HEK293 (cell line): ENCODE results near the gene SYNJ1.

Source experiments
- CTCF ChIA-PET: fragments of 350-600 bp; formaldehyde crosslinking; extraction: SDS; loops from one replicate; lab custom pipeline; 2021; ENCODE audit warnings: antibody characterized with exemption; lab: Yijun Ruan, JAX
- POLR2A ChIA-PET: fragments of 300-600 bp; formaldehyde crosslinking; extraction: SDS; loops from one replicate; lab custom pipeline; 2020; ENCODE audit warnings: antibody characterized with exemption, inconsistent platforms; lab: Yijun Ruan, JAX
- H3K27ac ChIP-seq: fragments of 200-500 bp; sonication (Bioruptor generic); 2 replicates; pipeline ENCODE4 v1.5.1; 2014; ENCODE audit warnings: low read depth, low read length, control low read depth, inconsistent platforms; ENCODE audit errors: extremely low read depth
- H3K36me3 ChIP-seq, 2 experiments: fragments of 200-500 bp in 1 of 2; sonication (Bioruptor generic) in 1 of 2; 1 replicate in 1 of 2; 2 replicates in 1 of 2; pipeline ENCODE4 v1.5.1; 2014 to 2017; ENCODE audit warnings: inconsistent platforms in 2 of 2, low read length in 2 of 2; ENCODE audit not compliant: control insufficient read depth in 2 of 2, insufficient read depth in 1 of 2
- H3K4me1 ChIP-seq: fragments of 200-500 bp; sonication (Bioruptor generic); 2 replicates; pipeline ENCODE4 v1.5.1; 2014; ENCODE audit warnings: mild to moderate bottlenecking, low read length, inconsistent platforms; ENCODE audit not compliant: control insufficient read depth, insufficient read depth
- H3K4me3 ChIP-seq: 2 replicates; pipeline ENCODE4 v1.5.1; 2011; ENCODE audit warnings: low read depth, mild to moderate bottlenecking, control low read depth, low read length, moderate library complexity
- H3K9me3 ChIP-seq: fragments of 200-500 bp; sonication (Bioruptor generic); 2 replicates; pipeline ENCODE4 v1.5.1; 2014; ENCODE audit warnings: low read depth, low read length, inconsistent platforms; ENCODE audit not compliant: control insufficient read depth, insufficient read depth
- FEZF1 ChIP-seq: fragments of 450-650 bp; formaldehyde crosslinking; IDR thresholded peaks from 2 replicates; pipeline ENCODE4 v1.5.1; 2016; ENCODE audit warnings: missing biosample characterization, missing genetic modification characterization
- GLIS1 ChIP-seq: fragments of 450-650 bp; formaldehyde crosslinking; IDR thresholded peaks from 2 replicates; pipeline ENCODE4 v1.5.1; 2016; ENCODE audit warnings: missing biosample characterization, missing genetic modification characterization
- MZF1 ChIP-seq: fragments of 450-650 bp; formaldehyde crosslinking; IDR thresholded peaks from 2 replicates; pipeline ENCODE4 v1.5.1; 2017; ENCODE audit warnings: missing biosample characterization, missing genetic modification characterization, borderline replicate concordance
- PRDM6 ChIP-seq: fragments of 450-650 bp; formaldehyde crosslinking; IDR thresholded peaks from 2 replicates; pipeline ENCODE4 v1.5.1; 2017; ENCODE audit warnings: missing biosample characterization, missing genetic modification characterization
- SETDB1 ChIP-seq: IDR thresholded peaks from one replicate; pipeline ENCODE4 v1.6.1; 2017; ENCODE audit warnings: mild to moderate bottlenecking, low read length, moderate library complexity, mixed read lengths; ENCODE audit not compliant: insufficient read length
- TCF7L2 ChIP-seq: IDR thresholded peaks from 2 replicates; pipeline ENCODE4 v1.6.1; 2011; ENCODE audit warnings: low read depth, mild to moderate bottlenecking, inconsistent platforms, low read length, moderate library complexity, borderline replicate concordance
- WT1 ChIP-seq: fragments of 450-650 bp; formaldehyde crosslinking; IDR thresholded peaks from 2 replicates; pipeline ENCODE4 v1.5.1; 2016; ENCODE audit warnings: missing biosample characterization, missing genetic modification characterization
- ZNF112 ChIP-seq: fragments of 450-650 bp; formaldehyde crosslinking; IDR thresholded peaks from 2 replicates; pipeline ENCODE4 v1.5.0; 2017; ENCODE audit warnings: missing biosample characterization, missing genetic modification characterization
- ZNF114 ChIP-seq: fragments of 450-650 bp; formaldehyde crosslinking; IDR thresholded peaks from 2 replicates; pipeline ENCODE4 v1.5.0; 2017; ENCODE audit warnings: missing biosample characterization, missing genetic modification characterization
- ZNF16 ChIP-seq: fragments of 450-650 bp; formaldehyde crosslinking; IDR thresholded peaks from 2 replicates; pipeline ENCODE4 v1.5.1; 2016; ENCODE audit warnings: low read depth, missing biosample characterization, missing genetic modification characterization
- ZNF174 ChIP-seq: fragments of 450-650 bp; formaldehyde crosslinking; IDR thresholded peaks from 2 replicates; pipeline ENCODE4 v1.5.0; 2017; ENCODE audit warnings: missing biosample characterization, mild to moderate bottlenecking, missing genetic modification characterization
- ZNF223 ChIP-seq: fragments of 450-650 bp; formaldehyde crosslinking; IDR thresholded peaks from 2 replicates; pipeline ENCODE4 v1.5.1; 2016; ENCODE audit warnings: missing biosample characterization, missing genetic modification characterization
- ZNF350 ChIP-seq: fragments of 450-650 bp; formaldehyde crosslinking; IDR thresholded peaks from 2 replicates; pipeline ENCODE4 v1.5.0; 2017; ENCODE audit warnings: missing biosample characterization, mild to moderate bottlenecking, missing genetic modification characterization
- ZNF394 ChIP-seq: fragments of 450-650 bp; formaldehyde crosslinking; IDR thresholded peaks from 2 replicates; pipeline ENCODE4 v1.5.1; 2016; ENCODE audit warnings: missing biosample characterization, missing genetic modification characterization, mild to moderate bottlenecking, moderate library complexity, borderline replicate concordance
- ZNF398 ChIP-seq: fragments of 450-650 bp; formaldehyde crosslinking; IDR thresholded peaks from 2 replicates; pipeline ENCODE4 v1.5.1; 2017; ENCODE audit warnings: missing biosample characterization, missing genetic modification characterization
- ZNF48 ChIP-seq: fragments of 450-650 bp; formaldehyde crosslinking; IDR thresholded peaks from 2 replicates; pipeline ENCODE4 v1.5.1; 2016; ENCODE audit warnings: missing biosample characterization, missing genetic modification characterization
- ZNF549 ChIP-seq: fragments of 450-650 bp; IDR thresholded peaks from 2 replicates; pipeline ENCODE4 v1.5.1; 2018; ENCODE audit warnings: missing biosample characterization, missing genetic modification characterization, mild to moderate bottlenecking, inconsistent platforms, moderate library complexity
- ZNF555 ChIP-seq: fragments of 450-650 bp; formaldehyde crosslinking; conservative IDR thresholded peaks from 2 replicates; pipeline ENCODE4 v1.5.1; 2017; ENCODE audit warnings: missing biosample characterization, mild to moderate bottlenecking, missing genetic modification characterization, inconsistent platforms
- ZNF707 ChIP-seq: fragments of 450-650 bp; formaldehyde crosslinking; IDR thresholded peaks from 2 replicates; pipeline ENCODE4 v1.5.1; 2016; ENCODE audit warnings: missing biosample characterization, missing genetic modification characterization
- ZSCAN4 ChIP-seq: fragments of 450-650 bp; formaldehyde crosslinking; IDR thresholded peaks from 2 replicates; pipeline ENCODE4 v1.5.1; 2017; ENCODE audit warnings: missing biosample characterization, missing genetic modification characterization

The SYNJ1 gene

GRCh38 chr21:32748529-32748928 is 20.7 kb upstream of the SYNJ1 start:
- no peaks in the 10 kb centered on the region for H3K9me3 ChIP-seq
- no peak overlapping the region for H3K27ac ChIP-seq
- ChIA-PET POLR2A (interaction anchor here (1.3 kb wide), 1 partner anchor 20 kb away, joined by 5 read pairs; the partner anchor contains the start of gene SYNJ1), CTCF (interaction anchor here (0.7 to 0.9 kb wide), 3 partner anchors 16 to 857 kb away, joined by 3 to 5 read pairs (median 3); partner anchors contain the start of gene PAXBP1)
- TF ChIP-seq PRDM6 (tag by site-specific recombination) (peak; percentile 69), TCF7L2 (0 out of 2 replicates have a peak, but pooled peaks have one; percentile 44), ZNF549 (no peak), GLIS1 (tag by site-specific recombination) (0 out of 2 replicates have a peak, but pooled peaks have one; percentile 10)
- no peak overlapping the region for H3K4me3 ChIP-seq
- H3K36me3 ChIP-seq, result peaks cover 89 to 92% of the 10 kb centered on the region in 2 experiments
- peaks cover 5% of the 10 kb centered on the region; the same call in 1 of the 2 replicates for H3K4me1 ChIP-seq

- POLR2A ChIA-PET, result interaction anchor here (0.7 to 1.5 kb wide), 3 partner anchors 19 to 65 kb away, joined by 3 to 7 read pairs (median 5); partner anchors contain the start of genes PAXBP1 and SYNJ1
- no peak overlapping the region for H3K4me3 ChIP-seq
- no peak overlapping the region for H3K27ac ChIP-seq
- peaks cover 5% of the 10 kb centered on the region; the same call in 1 of the 2 replicates for H3K4me1 ChIP-seq
- CTCF ChIA-PET, result interaction anchor here (0.8 kb wide), 1 partner anchor 10 kb away, joined by 3 read pairs; no protein-coding TSS in a partner anchor
- peaks cover 90 to 99% of the 10 kb centered on the region in 2 experiments for H3K36me3 ChIP-seq
- TF ChIP-seq MZF1 (no peak), ZNF350 (tag by site-specific recombination) (no peak), ZNF48 (tag by site-specific recombination) (no peak), SETDB1 (no peak), ZNF394 (tag by site-specific recombination) (no peak), ZSCAN4 (no peak), ZNF555 (no peak), ZNF707 (tag by site-specific recombination) (no peak), FEZF1 (no peak), ZNF398 (tag by site-specific recombination) (no peak), TCF7L2 (no peak), ZNF112 (tag by site-specific recombination) (no peak), ZNF16 (tag by site-specific recombination) (no peak), ZNF114 (tag by site-specific recombination) (no peak), ZNF174 (no peak), ZNF223 (tag by site-specific recombination) (no peak), WT1 (tag by site-specific recombination) (no peak)
- no peaks in the 10 kb centered on the region for H3K9me3 ChIP-seq
These were observed 19.6 kb upstream of the SYNJ1 start for GRCh38 chr21:32747396-32747795.
